ENCODE measurements around the gene FAM3A.

DNA sequence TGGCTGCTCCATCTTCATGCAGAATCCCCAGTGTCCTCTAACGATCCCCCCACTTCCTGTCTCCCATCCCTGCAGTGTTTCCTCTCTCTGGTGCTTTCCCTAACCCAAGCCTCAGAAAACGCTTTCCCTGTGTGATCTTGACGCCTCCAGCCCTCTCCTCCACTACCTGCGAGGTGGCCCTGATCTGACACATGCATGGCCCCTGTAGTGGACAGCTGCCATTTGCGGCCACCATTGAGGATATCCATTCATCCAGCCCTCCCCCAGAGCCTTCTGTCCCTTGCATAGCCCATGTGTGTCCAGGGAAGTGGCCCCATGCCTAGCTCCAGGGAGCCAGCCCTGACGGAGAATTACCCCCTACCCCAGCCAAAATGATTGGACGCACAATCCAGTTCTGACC, 32.7 kb downstream of the FAM3A start:
- TF ChIP-seq EZH2phosphoT487 (IDR thresholded peaks at IDR 0.05; ENCODE audit: borderline replicate concordance, low read length): no peak
- TF ChIP-seq, protein P1, sequence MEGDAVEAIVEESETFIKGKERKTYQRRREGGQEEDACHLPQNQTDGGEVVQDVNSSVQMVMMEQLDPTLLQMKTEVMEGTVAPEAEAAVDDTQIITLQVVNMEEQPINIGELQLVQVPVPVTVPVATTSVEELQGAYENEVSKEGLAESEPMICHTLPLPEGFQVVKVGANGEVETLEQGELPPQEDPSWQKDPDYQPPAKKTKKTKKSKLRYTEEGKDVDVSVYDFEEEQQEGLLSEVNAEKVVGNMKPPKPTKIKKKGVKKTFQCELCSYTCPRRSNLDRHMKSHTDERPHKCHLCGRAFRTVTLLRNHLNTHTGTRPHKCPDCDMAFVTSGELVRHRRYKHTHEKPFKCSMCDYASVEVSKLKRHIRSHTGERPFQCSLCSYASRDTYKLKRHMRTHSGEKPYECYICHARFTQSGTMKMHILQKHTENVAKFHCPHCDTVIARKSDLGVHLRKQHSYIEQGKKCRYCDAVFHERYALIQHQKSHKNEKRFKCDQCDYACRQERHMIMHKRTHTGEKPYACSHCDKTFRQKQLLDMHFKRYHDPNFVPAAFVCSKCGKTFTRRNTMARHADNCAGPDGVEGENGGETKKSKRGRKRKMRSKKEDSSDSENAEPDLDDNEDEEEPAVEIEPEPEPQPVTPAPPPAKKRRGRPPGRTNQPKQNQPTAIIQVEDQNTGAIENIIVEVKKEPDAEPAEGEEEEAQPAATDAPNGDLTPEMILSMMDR (conservative IDR thresholded peaks at IDR 0.05; ENCODE audit: low read depth, low read length): no peak
